T-helper 1 cell treated with Interleukin-12 subunit alpha and Interleukin-12 subunit beta and Interleukin-4 antibody, amounts not matched to agents 30 μg/mL and 1 μg/mL, for 36 hours (primary cell): ENCODE data around the gene CYP19A1.

Source experiments
- H3K27ac Mint-ChIP-seq: one replicate; pipeline ENCODE4 v1.8.0; 2021; ENCODE audit warnings: mild to moderate bottlenecking, mixed read lengths
- H3K27me3 Mint-ChIP-seq: one replicate; pipeline ENCODE4 v1.8.0; 2021; ENCODE audit warnings: low read depth, mixed read lengths
- H3K36me3 Mint-ChIP-seq: one replicate; pipeline ENCODE4 v1.8.0; 2021; ENCODE audit warnings: low read depth, mixed read lengths
- H3K4me1 Mint-ChIP-seq: one replicate; pipeline ENCODE4 v1.8.0; 2021; ENCODE audit warnings: low read depth, mixed read lengths
- H3K4me3 Mint-ChIP-seq: one replicate; pipeline ENCODE4 v1.8.0; 2021; ENCODE audit warnings: mild to moderate bottlenecking, moderate library complexity, mixed read lengths
- H3K9me3 Mint-ChIP-seq: one replicate; pipeline ENCODE4 v1.8.0; 2021; ENCODE audit warnings: mixed read lengths

The CYP19A1 gene

DNA sequence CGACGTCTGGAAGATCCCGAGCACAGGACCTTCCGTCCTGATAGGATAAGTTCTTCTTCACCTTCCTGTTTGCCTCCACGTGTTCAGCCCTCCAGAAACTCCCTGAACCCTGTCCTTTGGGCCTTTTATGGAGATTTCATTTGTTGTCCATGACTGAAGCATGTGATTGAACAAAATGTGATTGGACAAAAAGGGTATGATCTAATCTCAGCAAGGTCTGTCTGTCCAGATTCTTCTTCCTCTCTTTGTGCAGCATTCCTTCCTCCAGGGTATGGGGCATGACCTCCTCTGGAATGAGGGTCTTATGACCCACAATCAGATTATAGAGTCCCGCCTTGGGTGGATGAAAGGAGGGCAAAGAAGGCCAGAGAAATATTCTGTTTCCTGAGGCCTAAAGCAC is at the start of gene CYP19A1:
Gene CYP19A1, minus strand, starts transcription at position 101 of the 400 bp plus-strand sequence. CDS start 95,684 bp downstream, outside the sequence.
- Mint-ChIP-seq H3K36me3 (no peaks in the 10 kb centered on the region), H3K4me1 (peaks cover 2% of the 10 kb centered on the region), H3K9me3 (no peaks in the 10 kb centered on the region), H3K27me3 (peaks cover 29% of the 10 kb centered on the region), H3K27ac (no peak within 1 kb of the TSS), H3K4me3 (no peak within 1 kb of the TSS)

DNA sequence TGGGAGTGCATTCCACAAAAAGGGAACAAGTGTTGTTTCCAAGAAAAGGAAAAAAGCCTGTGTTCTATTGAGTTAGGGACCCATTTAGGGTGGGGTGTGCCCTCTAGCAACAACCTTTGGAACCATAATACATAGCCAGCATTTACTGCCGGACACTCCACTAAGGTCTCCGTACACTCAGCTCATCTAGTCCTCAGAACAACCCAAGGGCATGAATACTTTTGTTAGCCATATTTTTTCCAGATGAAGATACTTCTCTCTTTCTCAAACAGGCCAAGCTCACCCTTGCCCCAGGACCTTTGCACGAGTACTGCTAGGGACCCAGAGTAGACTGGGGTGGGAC is 49.3 kb upstream of the CYP19A1 start:
- H3K4me3 Mint-ChIP-seq: no peak overlapping the region
- no peaks in the 10 kb centered on the region for H3K36me3 Mint-ChIP-seq
- H3K27me3 Mint-ChIP-seq: peaks cover 4% of the 10 kb centered on the region
- no peaks in the 10 kb centered on the region for H3K4me1 Mint-ChIP-seq
- H3K9me3 Mint-ChIP-seq: no peaks in the 10 kb centered on the region
- H3K27ac Mint-ChIP-seq: no peak overlapping the region

DNA sequence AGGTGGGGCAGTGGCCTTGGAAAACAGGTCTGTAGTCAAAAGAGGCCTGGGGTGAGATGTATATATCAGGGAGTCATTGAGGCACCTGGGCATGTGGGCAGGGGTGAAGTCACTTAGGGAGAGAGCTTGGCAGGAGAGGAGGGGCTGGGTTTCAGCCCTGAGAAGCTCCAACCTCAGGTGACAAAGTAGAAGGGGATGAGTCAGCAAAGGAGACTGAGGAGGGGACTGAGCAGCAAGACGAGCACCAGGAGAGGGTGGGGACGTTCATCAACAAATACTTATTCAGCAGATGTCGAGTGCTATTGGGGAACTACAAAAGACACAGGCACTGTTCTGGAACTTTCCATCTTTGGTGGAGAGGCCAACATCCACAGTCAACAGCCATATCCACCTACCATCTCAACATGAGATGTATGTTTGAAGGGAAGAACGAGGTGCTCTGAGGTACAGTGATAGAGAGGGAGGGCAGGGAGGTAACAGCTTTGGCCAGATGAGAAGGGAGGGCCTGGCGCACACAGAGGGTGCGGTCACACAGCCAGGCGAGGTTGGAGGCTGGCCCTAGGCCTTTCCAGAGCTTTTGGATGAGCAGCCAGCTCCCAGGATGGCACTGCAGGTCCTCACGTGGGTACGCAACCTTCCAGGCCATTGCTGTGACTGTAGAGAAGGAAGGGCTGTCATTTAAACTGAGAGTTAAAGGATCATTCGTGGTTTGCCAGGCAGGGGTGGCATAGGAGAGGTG is 48.7 kb upstream of the CYP19A1 start:
- Mint-ChIP-seq H3K4me3 (no peak overlapping the region), H3K9me3 (no peaks in the 10 kb centered on the region), H3K4me1 (no peaks in the 10 kb centered on the region), H3K36me3 (no peaks in the 10 kb centered on the region), H3K27me3 (peaks cover 4% of the 10 kb centered on the region), H3K27ac (no peak overlapping the region)

DNA sequence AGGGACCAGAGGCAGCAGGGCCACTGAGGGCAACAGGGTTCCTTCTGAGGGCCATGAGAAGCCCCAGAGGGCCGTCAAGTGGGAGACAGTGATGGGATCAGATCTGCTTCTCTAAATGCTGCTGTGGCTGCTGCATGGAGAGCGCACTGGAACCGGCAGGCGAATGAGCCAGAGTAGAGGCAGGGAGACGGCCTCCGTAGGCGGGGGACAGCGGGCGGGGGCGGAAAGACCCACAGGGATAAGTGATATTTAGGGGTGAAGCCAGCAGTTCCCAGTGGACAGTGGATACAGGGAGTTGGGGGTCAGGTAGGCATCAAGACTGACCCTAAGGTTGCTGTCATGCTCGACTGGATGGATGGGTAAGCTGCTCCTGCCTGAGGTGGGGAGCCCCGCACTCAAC is 48.1 kb upstream of the CYP19A1 start:
- no peak overlapping the region for H3K4me3 Mint-ChIP-seq
- no peak overlapping the region for H3K27ac Mint-ChIP-seq
- H3K9me3 Mint-ChIP-seq: no peaks in the 10 kb centered on the region
- H3K27me3 Mint-ChIP-seq: peaks cover 4% of the 10 kb centered on the region
- no peaks in the 10 kb centered on the region for H3K36me3 Mint-ChIP-seq
- no peaks in the 10 kb centered on the region for H3K4me1 Mint-ChIP-seq

DNA sequence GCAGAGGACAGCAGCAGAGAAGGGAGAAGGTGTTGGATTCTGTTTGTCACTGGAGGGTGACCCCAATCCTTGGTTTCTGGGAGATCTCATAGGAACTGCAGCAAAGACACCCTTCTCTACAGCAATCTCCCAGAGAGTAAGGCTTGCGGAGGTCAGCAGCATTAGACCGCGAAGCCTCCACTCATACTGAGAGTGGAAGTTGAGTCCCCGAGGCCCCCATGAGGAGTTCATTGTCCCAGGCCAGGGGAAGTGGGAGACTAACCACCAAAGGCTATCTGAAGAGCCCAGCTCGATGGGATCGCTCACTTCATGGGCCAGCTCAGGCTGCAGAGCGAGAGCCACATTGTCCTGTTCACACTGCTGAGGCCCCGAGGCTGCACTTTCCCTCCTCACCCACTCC is 47.6 kb upstream of the CYP19A1 start:
- H3K4me1 Mint-ChIP-seq: no peaks in the 10 kb centered on the region
- H3K36me3 Mint-ChIP-seq: no peaks in the 10 kb centered on the region
- no peak overlapping the region for H3K27ac Mint-ChIP-seq
- H3K4me3 Mint-ChIP-seq: no peak overlapping the region
- no peaks in the 10 kb centered on the region for H3K9me3 Mint-ChIP-seq
- H3K27me3 Mint-ChIP-seq: peaks cover 4% of the 10 kb centered on the region

DNA sequence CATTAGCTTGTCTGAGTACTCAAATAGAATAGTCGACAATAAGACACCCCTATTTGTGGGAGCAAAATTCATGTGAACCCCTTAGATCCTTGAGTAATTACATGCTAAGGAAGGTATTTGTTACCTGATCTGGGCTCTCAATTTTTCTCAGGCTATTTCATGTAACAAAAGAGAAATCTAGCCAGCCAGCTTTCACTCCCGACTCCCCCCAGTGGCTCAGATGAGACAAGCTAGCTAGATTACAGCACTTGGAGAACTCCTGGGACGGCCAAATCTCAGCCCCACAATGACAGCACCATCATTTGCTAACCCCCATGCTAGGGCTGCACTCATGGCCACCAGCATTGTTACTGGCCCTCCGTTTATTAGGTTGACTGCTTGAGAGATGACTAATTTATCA is 44.4 kb upstream of the CYP19A1 start:
- Mint-ChIP-seq H3K27ac (no peak overlapping the region), H3K9me3 (no peaks in the 10 kb centered on the region), H3K27me3 (peaks cover 4% of the 10 kb centered on the region), H3K4me3 (no peak overlapping the region), H3K36me3 (no peaks in the 10 kb centered on the region), H3K4me1 (no peaks in the 10 kb centered on the region)

DNA sequence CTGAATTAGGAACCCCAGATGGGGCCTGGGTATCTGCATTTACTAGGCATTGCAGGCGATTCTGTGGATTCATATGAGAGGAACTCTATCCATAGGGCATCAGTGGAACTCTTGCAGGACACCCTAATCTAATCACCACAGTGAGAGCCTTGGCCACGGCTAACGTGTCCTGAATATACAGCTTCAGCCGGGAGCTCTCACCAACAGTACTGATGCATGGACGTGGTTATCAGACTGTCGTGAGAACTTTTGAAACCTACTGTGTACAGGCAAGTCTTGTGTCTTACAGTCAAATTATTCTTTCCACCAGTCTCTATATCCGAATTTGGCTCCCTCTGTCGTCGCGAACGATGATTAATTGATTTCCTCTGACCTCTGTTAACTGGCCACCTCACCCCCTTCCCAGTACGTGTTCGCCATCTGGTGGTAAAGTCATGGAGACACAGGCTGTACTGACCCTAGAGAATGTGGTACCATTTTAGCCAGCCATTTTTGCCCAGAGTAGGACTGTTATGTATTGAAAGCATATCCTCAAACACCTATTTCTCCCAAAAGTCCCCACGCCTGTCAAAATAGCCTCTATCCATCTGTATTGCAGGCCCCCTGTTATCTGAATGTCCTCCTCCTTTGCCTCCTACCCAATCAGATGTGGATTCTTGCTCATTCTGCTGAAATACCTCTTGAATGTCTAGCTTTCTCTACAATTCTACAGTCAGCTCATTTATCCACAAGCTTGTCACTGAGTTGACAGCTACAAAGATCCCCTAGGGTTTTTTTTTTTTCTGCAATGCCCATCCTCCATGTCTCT is 42.8 kb upstream of the CYP19A1 start:
- Mint-ChIP-seq H3K36me3 (no peaks in the 10 kb centered on the region), H3K4me1 (no peaks in the 10 kb centered on the region), H3K9me3 (no peaks in the 10 kb centered on the region), H3K4me3 (no peak overlapping the region), H3K27ac (no peak overlapping the region), H3K27me3 (peaks cover 4% of the 10 kb centered on the region)

DNA sequence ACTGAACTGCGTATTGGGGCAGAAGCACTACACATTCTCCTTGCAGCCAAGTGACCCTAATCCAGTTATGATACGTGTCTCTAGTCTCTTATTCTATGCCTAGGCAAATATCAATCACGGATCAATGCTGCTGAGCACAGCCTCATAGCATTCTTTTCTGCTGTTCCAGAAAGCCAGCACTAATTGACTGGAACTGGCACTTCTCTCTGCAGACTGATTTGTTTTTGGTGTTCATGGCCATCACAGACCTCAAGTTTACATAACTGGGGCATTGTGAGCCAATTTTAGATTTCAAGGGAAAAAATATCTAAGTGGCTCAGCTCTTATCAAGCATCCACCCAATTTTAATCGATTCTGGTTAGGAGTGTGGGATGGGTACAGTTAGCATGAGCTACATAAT is 41.0 kb upstream of the CYP19A1 start:
- no peaks in the 10 kb centered on the region for H3K9me3 Mint-ChIP-seq
- H3K27ac Mint-ChIP-seq: no peak overlapping the region
- H3K27me3 Mint-ChIP-seq: peaks cover 4% of the 10 kb centered on the region
- no peaks in the 10 kb centered on the region for H3K4me1 Mint-ChIP-seq
- no peak overlapping the region for H3K4me3 Mint-ChIP-seq
- no peaks in the 10 kb centered on the region for H3K36me3 Mint-ChIP-seq

DNA sequence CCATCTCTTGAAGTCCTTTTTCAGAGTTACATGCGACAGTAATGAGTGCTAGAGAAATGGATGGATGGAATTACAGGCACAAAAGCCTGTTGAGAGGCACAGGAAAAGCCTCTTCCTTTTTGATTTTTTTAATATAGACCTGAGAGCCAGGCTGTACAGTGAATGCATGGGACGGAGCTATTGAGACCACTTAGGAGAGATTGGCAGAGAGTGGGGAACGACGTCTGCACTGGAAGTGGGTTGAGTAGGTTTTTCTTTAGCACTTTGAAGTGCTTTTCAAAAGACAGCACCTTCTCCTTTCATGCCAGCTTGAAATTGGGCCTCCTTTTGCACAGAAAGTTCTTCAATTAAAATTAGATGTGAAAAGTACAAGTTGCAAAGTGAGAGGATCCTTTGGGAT is 40.0 kb upstream of the CYP19A1 start:
- H3K9me3 Mint-ChIP-seq: no peaks in the 10 kb centered on the region
- peaks cover 4% of the 10 kb centered on the region for H3K27me3 Mint-ChIP-seq
- H3K4me1 Mint-ChIP-seq: no peaks in the 10 kb centered on the region
- no peak overlapping the region for H3K4me3 Mint-ChIP-seq
- no peaks in the 10 kb centered on the region for H3K36me3 Mint-ChIP-seq
- no peak overlapping the region for H3K27ac Mint-ChIP-seq

DNA sequence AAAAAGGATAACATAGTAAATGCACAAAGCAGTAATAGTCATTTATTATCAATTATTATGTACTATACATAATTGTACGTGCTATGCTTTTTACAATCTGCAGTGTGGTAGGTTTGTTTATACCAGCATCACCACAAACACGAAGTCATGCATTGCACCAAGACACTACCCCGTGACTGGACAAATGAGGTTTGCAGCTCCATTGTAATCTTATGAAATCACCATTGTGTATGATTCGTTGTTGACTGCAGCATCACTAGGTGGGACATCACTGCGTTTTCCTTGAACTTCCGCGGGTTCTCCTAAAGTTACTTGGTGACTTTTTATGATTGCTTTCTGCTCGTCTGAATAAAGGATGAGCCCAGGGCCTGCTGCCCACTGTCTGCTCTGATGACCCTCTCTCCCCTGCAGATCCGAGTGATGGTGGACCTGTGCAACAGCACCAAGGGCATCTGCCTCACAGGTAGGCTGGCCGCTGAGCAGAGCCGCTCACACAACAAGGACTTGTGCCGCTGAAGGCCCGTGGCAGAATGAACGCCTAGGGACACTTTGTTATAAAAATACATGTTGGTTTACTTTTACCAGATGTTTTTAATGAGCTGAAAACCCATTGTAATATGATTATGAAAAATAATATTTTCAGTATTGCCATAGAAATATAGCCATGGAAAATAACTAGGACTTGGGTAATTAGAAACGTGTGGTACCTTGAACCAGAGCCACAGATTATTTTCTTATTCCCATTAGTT is 38.8 kb upstream of the CYP19A1 start:
- H3K36me3 Mint-ChIP-seq: no peaks in the 10 kb centered on the region
- no peaks in the 10 kb centered on the region for H3K9me3 Mint-ChIP-seq
- no peaks in the 10 kb centered on the region for H3K4me1 Mint-ChIP-seq
- H3K4me3 Mint-ChIP-seq: no peak overlapping the region
- H3K27ac Mint-ChIP-seq: no peak overlapping the region
- no peaks in the 10 kb centered on the region for H3K27me3 Mint-ChIP-seq

DNA sequence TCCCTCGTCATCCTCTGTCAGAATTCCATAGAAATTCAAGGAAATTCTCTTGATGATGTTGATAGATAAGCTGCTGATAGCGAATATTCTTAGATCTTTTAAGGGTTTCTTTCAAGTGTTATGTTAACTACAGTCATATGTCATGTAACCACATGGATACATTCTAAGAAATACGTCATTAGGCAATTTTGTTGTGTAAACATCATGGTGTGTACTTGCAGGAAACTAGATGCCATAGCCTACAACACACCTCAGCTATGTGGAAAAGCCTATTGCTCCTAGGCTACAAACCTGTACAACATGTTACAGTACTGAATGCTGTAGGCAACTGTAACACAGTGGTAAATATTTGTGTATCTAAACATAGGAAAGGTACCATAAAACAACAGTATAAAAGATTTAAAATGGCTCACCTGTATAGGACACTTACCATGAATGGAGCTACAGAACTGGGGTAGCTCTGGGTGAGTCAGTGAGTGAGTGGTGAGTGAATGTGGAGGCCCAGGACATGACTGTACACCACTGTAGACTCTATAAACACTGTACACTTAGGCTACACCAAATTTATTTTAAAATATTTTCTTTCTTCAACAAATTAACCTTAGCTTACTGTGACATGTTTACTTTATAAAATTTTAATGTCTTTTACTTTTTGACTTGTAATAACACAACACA is 37.7 kb upstream of the CYP19A1 start:
- Mint-ChIP-seq H3K4me3 (no peak overlapping the region), H3K27me3 (no peaks in the 10 kb centered on the region), H3K9me3 (no peaks in the 10 kb centered on the region), H3K4me1 (no peaks in the 10 kb centered on the region), H3K36me3 (no peaks in the 10 kb centered on the region), H3K27ac (no peak overlapping the region)

DNA sequence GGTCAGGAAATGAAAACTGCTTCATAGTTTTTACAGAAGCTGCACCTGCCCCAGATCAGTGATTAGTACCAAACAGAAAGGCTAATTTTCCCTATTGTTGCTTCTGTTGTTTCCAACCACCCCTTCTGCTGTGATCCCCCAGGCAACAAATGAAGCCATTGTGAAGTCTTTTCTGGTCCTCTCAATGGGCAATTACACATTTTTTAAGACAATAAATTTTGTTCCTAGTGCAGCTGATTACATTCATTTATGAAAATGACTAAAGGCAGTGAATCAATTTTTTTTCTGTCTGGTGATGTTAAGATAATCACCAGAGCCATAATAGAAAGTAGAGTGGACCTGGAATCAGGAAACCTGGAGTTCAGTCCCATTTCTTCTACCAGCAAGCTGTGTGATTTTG is 35.7 kb upstream of the CYP19A1 start:
- H3K27ac Mint-ChIP-seq: no peak overlapping the region
- no peaks in the 10 kb centered on the region for H3K4me1 Mint-ChIP-seq
- no peaks in the 10 kb centered on the region for H3K36me3 Mint-ChIP-seq
- no peaks in the 10 kb centered on the region for H3K9me3 Mint-ChIP-seq
- H3K4me3 Mint-ChIP-seq: no peak overlapping the region
- H3K27me3 Mint-ChIP-seq: no peaks in the 10 kb centered on the region

DNA sequence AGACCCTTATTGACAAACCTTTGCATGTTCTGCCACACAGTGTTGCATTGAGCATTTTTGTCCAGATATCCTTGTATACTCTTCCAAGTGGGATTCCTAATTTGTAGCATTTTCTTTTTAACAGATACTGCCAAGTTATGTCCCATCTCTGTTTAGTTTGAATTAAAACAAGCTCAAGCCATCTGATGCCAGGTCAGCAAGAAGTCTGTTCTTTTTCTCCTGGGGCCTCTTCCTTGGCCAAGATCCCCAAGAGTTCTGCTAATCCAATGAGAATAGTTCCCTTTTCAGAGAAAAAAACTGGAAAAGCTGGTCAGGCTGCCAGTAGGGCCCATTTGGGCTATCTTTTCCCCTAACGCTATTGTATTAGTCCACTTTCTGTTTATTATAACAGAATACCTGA is 32.9 kb upstream of the CYP19A1 start:
- Mint-ChIP-seq H3K4me3 (no peak overlapping the region), H3K27ac (no peak overlapping the region), H3K4me1 (no peaks in the 10 kb centered on the region), H3K27me3 (no peaks in the 10 kb centered on the region), H3K36me3 (no peaks in the 10 kb centered on the region), H3K9me3 (no peaks in the 10 kb centered on the region)

DNA sequence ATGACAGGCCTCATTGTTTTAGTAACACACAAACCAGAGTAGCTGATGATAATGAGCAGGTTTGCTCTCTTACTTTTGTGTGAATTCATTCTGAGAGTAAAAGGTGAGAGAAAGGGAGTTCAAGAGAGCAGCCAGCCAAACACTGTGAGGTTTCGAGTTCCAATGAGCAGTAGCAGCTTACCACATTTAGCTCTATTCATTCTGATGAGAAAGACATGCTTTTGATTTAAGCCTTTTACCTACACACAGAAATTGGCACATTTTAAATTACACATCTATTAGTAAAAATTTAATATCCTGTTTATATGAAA is 31.0 kb upstream of the CYP19A1 start:
- no peaks in the 10 kb centered on the region for H3K9me3 Mint-ChIP-seq
- H3K4me3 Mint-ChIP-seq: no peak overlapping the region
- no peak overlapping the region for H3K27ac Mint-ChIP-seq
- H3K4me1 Mint-ChIP-seq: no peaks in the 10 kb centered on the region
- H3K27me3 Mint-ChIP-seq: no peaks in the 10 kb centered on the region
- no peaks in the 10 kb centered on the region for H3K36me3 Mint-ChIP-seq
